Measurements from ENCODE around the gene KCNAB1. TPM values are rescaled to one million over a fixed set of nuclear protein-coding genes. Genes with fewer than 3 reads are reported as not detected.

Gene KCNAB1
- total RNA-seq, 1 experiment from 2014 or later = 1.4 TPM

GRCh38 chr3:156527060-156527459 is 406.7 kb downstream of the KCNAB1 start:
- H3K27me3 ChIP-seq (ENCODE audit: insufficient read depth, low read depth) = no peaks in the 10 kb centered on the region
- intact Hi-C loops (cut with micrococcal nuclease; ENCODE audit: unreplicated experiment) = no loop called here
- no peaks in the 10 kb centered on the region for H3K9me3 ChIP-seq (ENCODE audit: insufficient read depth, low read depth)
- no peak overlapping the region for H3K4me2 ChIP-seq
- no peaks in the 10 kb centered on the region for H4K20me1 ChIP-seq (ENCODE audit: insufficient read depth)
- no peak overlapping the region for H3K27ac ChIP-seq
- no peak for TF ChIP-seq EZH2 (IDR thresholded peaks at IDR 0.05; ENCODE audit: low read depth)
- TF ChIP-seq, protein P1, sequence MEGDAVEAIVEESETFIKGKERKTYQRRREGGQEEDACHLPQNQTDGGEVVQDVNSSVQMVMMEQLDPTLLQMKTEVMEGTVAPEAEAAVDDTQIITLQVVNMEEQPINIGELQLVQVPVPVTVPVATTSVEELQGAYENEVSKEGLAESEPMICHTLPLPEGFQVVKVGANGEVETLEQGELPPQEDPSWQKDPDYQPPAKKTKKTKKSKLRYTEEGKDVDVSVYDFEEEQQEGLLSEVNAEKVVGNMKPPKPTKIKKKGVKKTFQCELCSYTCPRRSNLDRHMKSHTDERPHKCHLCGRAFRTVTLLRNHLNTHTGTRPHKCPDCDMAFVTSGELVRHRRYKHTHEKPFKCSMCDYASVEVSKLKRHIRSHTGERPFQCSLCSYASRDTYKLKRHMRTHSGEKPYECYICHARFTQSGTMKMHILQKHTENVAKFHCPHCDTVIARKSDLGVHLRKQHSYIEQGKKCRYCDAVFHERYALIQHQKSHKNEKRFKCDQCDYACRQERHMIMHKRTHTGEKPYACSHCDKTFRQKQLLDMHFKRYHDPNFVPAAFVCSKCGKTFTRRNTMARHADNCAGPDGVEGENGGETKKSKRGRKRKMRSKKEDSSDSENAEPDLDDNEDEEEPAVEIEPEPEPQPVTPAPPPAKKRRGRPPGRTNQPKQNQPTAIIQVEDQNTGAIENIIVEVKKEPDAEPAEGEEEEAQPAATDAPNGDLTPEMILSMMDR (conservative IDR thresholded peaks at IDR 0.05) = no peak
- CTCF ChIA-PET = no interaction called here
- POLR2A ChIA-PET (ENCODE audit: unreplicated experiment) = no interaction called here
- H3F3A ChIP-seq (ENCODE audit: insufficient read depth, low read depth) = 0 out of 2 replicates have a peak, but pooled peaks cover 6% of the 10 kb centered on the region
- H3K36me3 ChIP-seq (ENCODE audit: low read depth) = no peaks in the 10 kb centered on the region
- no peak for DNase-seq
- H3K9me2 ChIP-seq (ENCODE audit: insufficient read depth) = no peaks in the 10 kb centered on the region
- H2AFZ ChIP-seq = no peak overlapping the region
- H3K79me2 ChIP-seq (ENCODE audit: low read depth) = no peaks in the 10 kb centered on the region
- no peak overlapping the region for H3K4me3 ChIP-seq
- no TSS peak for BruUV-seq (replicated peaks)
- H3K4me1 ChIP-seq (replicated peaks; ENCODE audit: insufficient read depth) = no peaks in the 10 kb centered on the region

DNA sequence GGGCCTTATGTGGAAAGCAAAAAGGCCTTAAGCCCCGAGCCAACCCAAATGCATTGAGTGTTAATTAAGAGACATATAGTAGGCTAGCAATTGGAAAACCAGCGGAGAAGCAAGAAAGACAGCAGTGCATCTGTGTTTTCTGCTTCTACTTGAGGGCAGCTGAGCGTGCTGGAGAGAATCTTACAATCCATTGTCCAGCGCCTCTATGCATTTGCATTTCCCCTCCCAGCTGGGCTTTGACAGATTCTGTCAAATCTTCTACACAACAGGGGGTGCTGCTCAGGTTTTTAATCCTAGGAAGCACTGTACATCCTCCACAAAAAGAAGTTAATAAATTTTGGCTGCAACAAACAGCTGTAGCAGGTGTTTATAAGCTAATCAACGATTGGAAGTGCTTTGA is 410.6 kb downstream of the KCNAB1 start:
- H3F3A ChIP-seq (ENCODE audit: insufficient read depth, low read depth) = peaks cover 17% of the 10 kb centered on the region
- H3K4me1 ChIP-seq (replicated peaks; ENCODE audit: insufficient read depth) = peaks cover 12% of the 10 kb centered on the region
- no peak overlapping the region for H3K4me3 ChIP-seq
- H3K79me2 ChIP-seq (ENCODE audit: low read depth) = no peaks in the 10 kb centered on the region
- H3K9me2 ChIP-seq (ENCODE audit: insufficient read depth) = no peaks in the 10 kb centered on the region
- intact Hi-C loops (cut with micrococcal nuclease; ENCODE audit: unreplicated experiment) = loop anchor here (10.0 kb wide), 1 partner anchor 516 kb away; no protein-coding TSS in a partner anchor
- CTCF ChIA-PET = interaction anchor here (0.7 kb wide), 1 partner anchor 13 kb away, joined by 4 read pairs; no protein-coding TSS in a partner anchor
- no peak overlapping the region for H3K4me2 ChIP-seq
- no peaks in the 10 kb centered on the region for H4K20me1 ChIP-seq (ENCODE audit: insufficient read depth)
- DNase-seq = no peak
- no peaks in the 10 kb centered on the region for H3K9me3 ChIP-seq (ENCODE audit: insufficient read depth, low read depth)
- no peaks in the 10 kb centered on the region for H3K27me3 ChIP-seq (ENCODE audit: insufficient read depth, low read depth)
- TF ChIP-seq, protein P1 (conservative IDR thresholded peaks at IDR 0.05) = no peak
- TF ChIP-seq EZH2 (IDR thresholded peaks at IDR 0.05; ENCODE audit: low read depth) = no peak
- H2AFZ ChIP-seq = no peak overlapping the region
- BruUV-seq (replicated peaks) = no TSS peak
- no peak overlapping the region for H3K27ac ChIP-seq
- POLR2A ChIA-PET (ENCODE audit: unreplicated experiment) = interaction anchor here (0.6 kb wide), 1 partner anchor 72 kb away, joined by 5 read pairs; no protein-coding TSS in a partner anchor
- no peaks in the 10 kb centered on the region for H3K36me3 ChIP-seq (ENCODE audit: low read depth)

GRCh38 chr3:156532730-156533129 is 412.4 kb downstream of the KCNAB1 start:
- Histone ChIP-seq H3F3A (ENCODE audit: insufficient read depth, low read depth) (peaks cover 27% of the 10 kb centered on the region), H3K4me1 (replicated peaks; ENCODE audit: insufficient read depth) (peaks cover 21% of the 10 kb centered on the region), H4K20me1 (ENCODE audit: insufficient read depth) (no peaks in the 10 kb centered on the region), H3K79me2 (ENCODE audit: low read depth) (no peaks in the 10 kb centered on the region), H3K9me3 (ENCODE audit: insufficient read depth, low read depth) (no peaks in the 10 kb centered on the region), H3K4me3 (no peak overlapping the region), H3K9me2 (ENCODE audit: insufficient read depth) (no peaks in the 10 kb centered on the region), H2AFZ (no peak overlapping the region), H3K4me2 (no peak overlapping the region), H3K36me3 (ENCODE audit: low read depth) (0 out of 2 replicates have a peak, but pooled peaks cover 5% of the 10 kb centered on the region), H3K27ac (no peak overlapping the region), H3K27me3 (ENCODE audit: insufficient read depth, low read depth) (no peaks in the 10 kb centered on the region)
- no peak for TF ChIP-seq EZH2 (IDR thresholded peaks at IDR 0.05; ENCODE audit: low read depth)
- TF ChIP-seq, protein P1 (conservative IDR thresholded peaks at IDR 0.05) = no peak
- CTCF ChIA-PET = interaction anchor here (0.7 kb wide), 1 partner anchor 369 kb away, joined by 5 read pairs; no protein-coding TSS in a partner anchor
- intact Hi-C loops (cut with micrococcal nuclease; ENCODE audit: unreplicated experiment) = loop anchor here (10.0 kb wide), 1 partner anchor 518 kb away; no protein-coding TSS in a partner anchor
- BruUV-seq (replicated peaks) = no TSS peak
- DNase-seq = no peak
- POLR2A ChIA-PET (ENCODE audit: unreplicated experiment) = no interaction called here

Measured in PC-9 (cell line).